Breast epithelium (tissue), 3 donors: ENCODE data around the gene MT1F.
A peak's percentile ranks its signal among the peaks of the same experiment; 100 is the strongest.

Source experiments
- CTCF ChIP-seq, 3 donors: fragments of 450-650 bp; IDR thresholded peaks; one replicate each; pipeline ENCODE4 v1.5.1; 2016 to 2017; ENCODE audit warnings: antibody characterized with exemption in 3 of 3, mild to moderate bottlenecking in 3 of 3, moderate library complexity in 3 of 3
- POLR2AphosphoS5 ChIP-seq, 3 donors: sonication (generic); formaldehyde crosslinking; IDR thresholded peaks; one replicate each; pipeline ENCODE4 v1.6.1; 2017; ENCODE audit warnings: antibody characterized with exemption in 3 of 3

DNA sequence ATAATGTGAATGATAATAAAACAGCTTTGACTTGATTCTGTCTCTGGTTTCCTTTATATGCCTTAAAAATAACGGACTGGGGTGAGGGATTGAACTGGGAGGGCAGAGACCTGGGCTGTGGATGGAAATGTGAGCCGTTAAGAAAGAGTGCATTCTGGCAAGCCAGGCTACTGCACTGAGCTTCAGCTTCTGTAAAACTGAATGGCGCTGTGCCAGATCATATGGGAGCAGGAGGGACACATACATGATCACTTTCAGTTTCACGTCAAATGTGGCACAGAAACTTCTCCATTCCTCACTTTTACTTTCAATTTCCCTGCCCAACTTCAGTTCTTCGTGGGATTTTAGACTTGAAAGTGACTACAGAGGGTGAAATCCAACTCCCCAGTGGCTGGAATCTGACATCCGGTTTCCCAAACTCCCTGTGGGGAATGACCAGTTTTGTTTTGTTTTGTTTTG, 48.3 kb upstream of the MT1F start:
- TF ChIP-seq POLR2AphosphoS5 (IDR thresholded peaks at IDR 0.05) (peak in 2 of 3 donors; percentile 7 to 75), CTCF (IDR thresholded peaks at IDR 0.05) (no peak)
